ENCODE measurements around the gene IFNA5. TPM values are rescaled to one million over a fixed set of nuclear protein-coding genes. Genes with fewer than 3 reads are reported as not detected.

The IFNA5 gene
- total RNA-seq, 6 experiments from 2014 or later: not detected

DNA sequence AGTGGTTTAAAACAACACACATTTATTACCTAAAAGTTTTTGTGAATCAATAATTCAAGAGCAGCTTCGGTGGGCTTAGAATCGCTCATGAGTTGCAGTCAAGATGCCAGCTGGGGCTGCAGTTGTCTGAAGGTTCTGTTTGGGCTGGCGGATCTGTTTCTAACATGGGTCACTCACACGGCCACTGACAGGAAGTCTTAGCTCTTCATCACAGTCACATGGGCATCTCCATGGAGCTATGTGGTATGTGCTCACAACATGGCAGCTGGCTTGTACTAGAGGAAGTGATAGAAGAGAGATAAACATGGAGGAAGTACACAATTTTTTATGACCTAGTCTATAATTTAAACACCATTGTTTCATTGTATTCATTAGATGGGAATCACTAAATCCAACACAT is 18.9 kb upstream of the IFNA5 start:
- intact Hi-C loops (cut with DNase I): loop anchor here in 1 of 2 donors (5.0 kb wide), 1 partner anchor 68 kb away; no protein-coding TSS in a partner anchor
- peak in 1 of 4 donors; percentile 42 for ATAC-seq

DNA sequence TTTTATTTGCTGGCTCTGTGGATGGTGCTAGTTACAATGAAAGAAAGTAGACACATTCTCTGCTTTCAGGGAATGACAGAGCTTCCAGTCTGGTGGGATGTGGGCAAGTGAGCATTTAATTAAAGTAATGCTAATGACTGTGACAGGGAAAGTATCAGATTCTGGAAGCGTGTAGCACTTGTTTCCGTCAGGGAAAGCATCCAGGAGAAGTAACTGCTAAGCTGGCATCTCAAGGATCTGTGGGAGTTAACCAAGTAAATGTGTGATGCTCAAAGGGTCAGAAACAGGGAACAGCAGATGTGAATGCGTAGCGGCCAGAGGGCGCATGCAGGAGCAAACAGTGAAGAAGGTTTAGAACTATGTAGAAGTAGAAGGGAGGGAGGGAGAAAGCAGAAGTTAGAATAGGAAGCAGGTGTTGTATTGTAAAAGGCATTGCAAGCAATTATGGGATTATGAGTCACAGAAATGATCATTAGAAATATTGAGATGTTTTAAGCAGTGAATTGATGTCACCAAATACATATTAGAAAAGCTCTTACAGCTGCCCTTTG is 17.9 kb upstream of the IFNA5 start:
- ATAC-seq (no peak), DNase-seq (no peak)
- H3K27ac ChIP-seq: no peak overlapping the region
- intact Hi-C loops (cut with DNase I): loop anchor here in 1 of 2 donors (5.0 kb wide), 1 partner anchor 69 kb away; no protein-coding TSS in a partner anchor
- H3K4me3 ChIP-seq: no peak overlapping the region
- no peaks in the 10 kb centered on the region for H3K27me3 ChIP-seq
- 78% methylated on average over 5 of the region's 5 CpGs for WGBS (ENCODE audit: insufficient coverage, low coverage, low lambda C conversion rate, missing lambda C conversion rate)
- H3K36me3 ChIP-seq: peaks cover 0 to 7% (median 0%) of the 10 kb centered on the region in 4 donors
- H3K4me1 ChIP-seq: peaks cover 0 to 7% (median 0%) of the 10 kb centered on the region in 4 donors
- no peak for TF ChIP-seq POLR2A (IDR thresholded peaks at IDR 0.05)
- TF ChIP-seq, protein P1, sequence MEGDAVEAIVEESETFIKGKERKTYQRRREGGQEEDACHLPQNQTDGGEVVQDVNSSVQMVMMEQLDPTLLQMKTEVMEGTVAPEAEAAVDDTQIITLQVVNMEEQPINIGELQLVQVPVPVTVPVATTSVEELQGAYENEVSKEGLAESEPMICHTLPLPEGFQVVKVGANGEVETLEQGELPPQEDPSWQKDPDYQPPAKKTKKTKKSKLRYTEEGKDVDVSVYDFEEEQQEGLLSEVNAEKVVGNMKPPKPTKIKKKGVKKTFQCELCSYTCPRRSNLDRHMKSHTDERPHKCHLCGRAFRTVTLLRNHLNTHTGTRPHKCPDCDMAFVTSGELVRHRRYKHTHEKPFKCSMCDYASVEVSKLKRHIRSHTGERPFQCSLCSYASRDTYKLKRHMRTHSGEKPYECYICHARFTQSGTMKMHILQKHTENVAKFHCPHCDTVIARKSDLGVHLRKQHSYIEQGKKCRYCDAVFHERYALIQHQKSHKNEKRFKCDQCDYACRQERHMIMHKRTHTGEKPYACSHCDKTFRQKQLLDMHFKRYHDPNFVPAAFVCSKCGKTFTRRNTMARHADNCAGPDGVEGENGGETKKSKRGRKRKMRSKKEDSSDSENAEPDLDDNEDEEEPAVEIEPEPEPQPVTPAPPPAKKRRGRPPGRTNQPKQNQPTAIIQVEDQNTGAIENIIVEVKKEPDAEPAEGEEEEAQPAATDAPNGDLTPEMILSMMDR (IDR thresholded peaks at IDR 0.05): no peak
- no peaks in the 10 kb centered on the region for H3K9me3 ChIP-seq

More for the DNA sequence above, 18.9 kb upstream of the IFNA5 start:
- 74% methylated on average over 4 of the region's 4 CpGs for WGBS (ENCODE audit: insufficient coverage, low coverage, low lambda C conversion rate, missing lambda C conversion rate)
- Histone ChIP-seq H3K27ac (no peak overlapping the region), H3K4me1 (peaks cover 0 to 12% (median 0%) of the 10 kb centered on the region in 4 donors), H3K36me3 (peaks cover 0 to 7% (median 0%) of the 10 kb centered on the region in 4 donors), H3K4me3 (no peak overlapping the region), H3K9me3 (no peaks in the 10 kb centered on the region), H3K27me3 (no peaks in the 10 kb centered on the region)
- DNase-seq: no peak
- TF ChIP-seq POLR2A (IDR thresholded peaks at IDR 0.05): no peak
- TF ChIP-seq, protein P1 (IDR thresholded peaks at IDR 0.05): no peak

DNA sequence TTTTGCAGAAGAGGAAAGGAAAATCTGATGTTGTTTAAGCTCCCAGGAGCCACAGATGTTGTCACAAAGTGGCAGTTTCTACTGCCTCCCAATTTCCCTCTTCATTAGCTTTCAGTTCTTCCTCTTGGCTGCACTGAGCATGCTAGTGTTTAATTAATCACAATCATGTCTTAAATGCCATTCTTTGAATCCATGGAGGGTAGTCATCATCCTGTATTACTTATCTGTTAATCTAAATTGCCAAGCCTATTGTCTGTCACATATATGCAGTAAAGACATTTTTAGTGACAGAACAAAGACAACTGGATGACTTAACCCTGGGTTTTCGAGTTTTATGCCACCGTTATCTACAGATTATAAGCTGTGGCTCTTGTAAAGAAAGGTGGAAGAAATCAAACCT is 15.4 kb upstream of the IFNA5 start:
- H3K4me1 ChIP-seq: peaks cover 0 to 11% (median 0%) of the 10 kb centered on the region in 4 donors
- WGBS (ENCODE audit: insufficient coverage, low coverage, low lambda C conversion rate, missing lambda C conversion rate): 76% methylated on average over 2 of the region's 2 CpGs
- H3K9me3 ChIP-seq: no peaks in the 10 kb centered on the region
- peaks cover 0 to 7% (median 0%) of the 10 kb centered on the region in 4 donors for H3K36me3 ChIP-seq
- H3K27ac ChIP-seq: no peak overlapping the region
- no peak for ATAC-seq
- no peak for DNase-seq
- TF ChIP-seq POLR2A (IDR thresholded peaks at IDR 0.05): no peak
- TF ChIP-seq, protein P1 (IDR thresholded peaks at IDR 0.05): no peak
- H3K4me3 ChIP-seq: no peak overlapping the region
- H3K27me3 ChIP-seq: no peaks in the 10 kb centered on the region
- intact Hi-C loops (cut with DNase I): loop anchor here in 1 of 2 donors (5.0 kb wide), 1 partner anchor 72 kb away; no protein-coding TSS in a partner anchor

DNA sequence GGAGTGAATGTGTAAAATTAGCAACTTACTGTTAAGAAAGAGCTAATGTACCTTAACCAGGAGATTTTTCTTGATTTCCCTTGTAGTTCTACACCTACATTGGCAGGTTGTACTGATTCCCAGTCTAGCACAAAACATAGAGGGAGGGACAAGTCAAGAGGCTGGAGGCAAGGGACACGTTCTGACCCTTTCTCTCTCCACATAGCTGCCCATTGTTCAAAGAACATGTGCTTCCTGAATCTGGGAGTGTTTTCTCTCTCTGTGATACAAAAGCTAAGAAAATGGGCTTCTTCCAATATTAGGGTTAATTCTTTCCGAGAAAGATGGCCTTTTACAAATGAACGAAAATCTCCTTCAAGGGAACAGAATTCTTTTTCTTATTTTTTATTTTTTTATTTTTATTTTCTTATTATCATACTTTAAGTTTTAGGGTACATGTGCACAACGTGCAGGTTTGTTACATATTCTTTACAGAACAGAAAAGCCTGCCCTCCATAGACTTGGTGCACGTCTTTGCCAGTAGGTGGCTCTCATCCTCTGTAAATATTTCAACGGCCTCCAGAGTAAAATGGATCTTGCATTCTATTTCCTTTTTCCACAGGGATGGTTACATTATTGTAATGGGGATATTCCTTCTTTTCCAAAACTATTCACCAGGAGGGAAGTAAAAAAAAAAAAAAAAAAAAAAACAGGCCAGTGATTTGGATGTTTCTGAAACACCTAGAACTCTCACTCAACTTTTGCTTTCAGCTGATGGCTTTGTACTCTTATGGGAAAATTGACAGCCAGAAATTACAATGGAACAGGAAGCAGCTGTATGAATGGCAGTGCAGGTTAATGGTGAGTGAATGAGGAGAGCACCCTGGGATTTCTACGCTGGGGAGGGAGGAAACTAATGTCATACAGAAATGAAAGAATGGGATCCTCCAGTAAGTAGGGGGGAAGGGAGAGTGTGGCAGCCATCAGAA is 13.1 kb upstream of the IFNA5 start:
- TF ChIP-seq, protein P1 (IDR thresholded peaks at IDR 0.05): peak; percentile 53 to 72 (median 69)
- no peak for TF ChIP-seq POLR2A (IDR thresholded peaks at IDR 0.05)
- H3K4me3 ChIP-seq: no peak overlapping the region

More for the DNA sequence above, 13.1 kb upstream of the IFNA5 start:
- 10% methylated on average over 6 of the region's 7 CpGs for WGBS (ENCODE audit: insufficient coverage, low coverage, low lambda C conversion rate, missing lambda C conversion rate)
- no peaks in the 10 kb centered on the region for H3K27me3 ChIP-seq
- ATAC-seq (peak; percentile 73 to 86 (median 84)), DNase-seq (no peak)
- intact Hi-C loops (cut with DNase I): no loop called here
- H3K27ac ChIP-seq: no peak overlapping the region
- peaks cover 0 to 1% (median 0%) of the 10 kb centered on the region in 4 donors for H3K36me3 ChIP-seq
- H3K4me1 ChIP-seq: peaks cover 0 to 11% (median 0%) of the 10 kb centered on the region in 4 donors
- H3K9me3 ChIP-seq: no peaks in the 10 kb centered on the region
